ENCODE measurements around the gene HSD11B2. TPM values are rescaled to one million over a fixed set of nuclear protein-coding genes. Genes with fewer than 3 reads are reported as not detected.

Gene HSD11B2
- total RNA-seq, 1 donor from 2014 or later = 1.7 TPM

- DNase-seq (ENCODE audit: low read depth) = no peak
Observed at GRCh38 chr16:67451061-67451703, 20.3 kb downstream of the HSD11B2 start.

DNA sequence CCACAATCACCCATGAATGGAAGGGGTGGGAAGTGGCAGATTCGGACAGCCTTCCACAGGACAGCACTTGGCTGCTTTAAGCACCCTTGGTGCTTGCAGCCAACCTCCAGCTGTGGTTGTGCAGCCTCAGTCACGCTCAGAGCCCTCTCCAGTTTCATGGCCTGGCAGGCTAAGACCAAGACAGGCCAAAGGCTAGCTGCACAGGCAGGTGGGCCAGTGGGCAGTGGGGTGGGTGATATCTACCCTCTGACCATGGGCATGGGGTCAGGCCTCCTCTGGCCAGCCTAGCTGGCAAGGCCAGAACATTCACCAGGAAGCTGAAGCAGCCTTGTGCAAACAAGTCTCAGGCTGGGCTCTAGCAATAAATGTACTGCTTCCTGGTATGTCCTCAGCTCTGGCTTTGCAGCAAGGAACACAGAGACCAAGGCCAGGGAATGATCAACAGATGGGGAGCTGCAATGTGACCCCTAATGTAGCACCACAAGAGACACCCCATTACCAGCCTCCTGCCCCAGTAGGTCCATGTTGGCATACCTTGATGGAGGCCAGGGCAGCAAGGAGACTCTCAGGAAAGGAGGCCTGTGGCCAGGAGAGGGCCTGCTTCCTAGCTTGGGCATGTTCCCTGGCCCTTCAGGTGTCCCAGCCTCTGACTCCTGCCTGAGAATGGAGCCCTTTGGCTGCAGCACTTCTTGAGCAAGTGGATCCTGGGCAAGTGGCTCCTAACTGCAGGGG lies 20.9 kb downstream of the HSD11B2 start:
- DNase-seq (ENCODE audit: low read depth) = no peak

GRCh38 chr16:67454104-67454503 lies 23.2 kb downstream of the HSD11B2 start:
- no peak for DNase-seq (ENCODE audit: low read depth)

DNA sequence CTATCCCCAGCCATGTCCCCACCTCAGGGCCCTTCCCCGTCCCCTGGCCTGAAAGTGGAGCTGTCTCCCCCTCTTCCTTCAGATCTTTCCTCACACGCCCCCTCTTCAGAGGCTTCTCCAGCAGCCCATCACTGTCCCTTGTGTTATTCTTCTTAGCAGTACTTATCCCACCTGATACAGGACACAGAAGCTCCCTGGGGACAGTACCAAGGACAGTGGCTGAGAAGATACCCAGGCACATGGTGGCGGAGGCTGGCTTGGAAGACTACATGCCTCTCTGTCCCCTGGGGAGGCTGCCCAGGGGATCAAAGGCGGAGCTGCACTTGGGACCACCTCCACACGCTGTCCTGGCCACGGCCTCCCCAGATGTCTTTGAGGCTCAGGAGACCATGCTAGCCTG lies 23.9 kb downstream of the HSD11B2 start:
- DNase-seq (ENCODE audit: low read depth) = no peak

DNA sequence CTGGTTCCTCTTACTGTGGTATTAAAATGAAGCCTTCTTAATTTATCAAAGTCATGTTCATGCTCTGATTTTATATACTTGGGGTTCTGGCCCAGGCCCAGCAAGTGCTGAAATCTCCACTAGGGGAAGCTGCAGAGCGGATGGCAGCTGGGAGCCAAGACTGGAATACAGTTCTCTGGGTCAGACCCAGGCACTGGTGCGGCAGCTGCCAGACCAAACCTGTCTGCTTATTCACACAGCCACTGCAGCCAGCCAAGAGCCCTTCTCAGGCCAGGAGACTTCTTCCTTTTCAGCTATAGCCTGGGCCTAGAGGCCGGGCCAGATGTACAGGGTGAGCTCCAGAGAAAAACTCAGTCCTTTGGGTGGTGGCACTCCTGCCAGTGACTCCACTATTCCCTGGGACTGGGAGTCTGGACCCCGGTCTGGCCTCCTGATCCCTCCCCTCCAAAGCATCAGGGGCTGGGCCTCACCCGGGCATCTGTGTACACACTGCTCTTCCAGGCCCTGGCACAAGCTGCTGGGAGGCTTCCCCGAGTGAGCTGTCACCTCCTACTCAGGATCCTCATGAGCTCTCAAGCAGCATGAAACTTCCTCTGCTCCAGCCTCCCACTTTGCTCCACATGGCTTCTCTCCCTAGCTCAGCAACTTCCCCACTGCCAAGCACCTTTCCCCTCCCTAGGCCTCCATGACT lies 25.6 kb downstream of the HSD11B2 start:
- no peak for DNase-seq (ENCODE audit: low read depth)

DNA sequence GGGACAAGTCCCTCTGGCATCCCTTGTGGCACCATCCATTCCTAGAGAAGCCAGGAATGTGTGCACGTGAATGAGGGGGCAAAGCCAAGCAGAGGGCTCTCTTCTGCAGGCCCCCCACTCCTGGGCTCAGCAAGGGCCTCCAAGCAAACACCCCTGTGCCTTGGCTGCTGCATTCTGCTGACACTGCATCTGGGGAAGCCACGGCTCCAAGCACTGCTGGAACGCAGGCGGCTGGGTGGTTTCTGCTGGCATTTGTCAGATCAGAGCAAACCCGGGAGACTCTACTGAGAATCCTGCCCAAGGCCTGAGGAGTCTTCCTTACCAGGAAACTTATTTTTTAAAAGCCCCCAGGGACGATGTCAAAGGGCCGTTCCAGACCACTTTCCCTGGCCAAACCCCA lies 26.7 kb downstream of the HSD11B2 start:
- DNase-seq (ENCODE audit: low read depth) = no peak

GRCh38 chr16:67458121-67458641 lies 27.3 kb downstream of the HSD11B2 start:
- no peak for DNase-seq (ENCODE audit: low read depth)

GRCh38 chr16:67459066-67459860 lies 28.3 kb downstream of the HSD11B2 start:
- DNase-seq (ENCODE audit: low read depth) = no peak

DNA sequence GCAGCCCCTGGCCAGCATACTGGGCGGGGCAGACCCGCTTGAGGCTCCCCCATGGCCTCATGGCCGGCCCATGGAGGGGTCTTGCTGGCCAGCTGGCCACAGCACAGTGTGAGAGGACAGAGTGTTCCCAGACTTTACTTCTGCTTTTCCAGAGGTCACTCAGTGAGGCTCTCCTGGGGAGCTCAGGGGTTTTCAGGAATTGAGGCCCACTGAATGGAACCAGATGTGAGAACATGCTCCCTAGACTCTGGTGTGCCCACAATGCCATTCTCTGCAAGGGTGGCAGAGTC lies 28.9 kb downstream of the HSD11B2 start:
- DNase-seq (ENCODE audit: low read depth) = no peak

DNA sequence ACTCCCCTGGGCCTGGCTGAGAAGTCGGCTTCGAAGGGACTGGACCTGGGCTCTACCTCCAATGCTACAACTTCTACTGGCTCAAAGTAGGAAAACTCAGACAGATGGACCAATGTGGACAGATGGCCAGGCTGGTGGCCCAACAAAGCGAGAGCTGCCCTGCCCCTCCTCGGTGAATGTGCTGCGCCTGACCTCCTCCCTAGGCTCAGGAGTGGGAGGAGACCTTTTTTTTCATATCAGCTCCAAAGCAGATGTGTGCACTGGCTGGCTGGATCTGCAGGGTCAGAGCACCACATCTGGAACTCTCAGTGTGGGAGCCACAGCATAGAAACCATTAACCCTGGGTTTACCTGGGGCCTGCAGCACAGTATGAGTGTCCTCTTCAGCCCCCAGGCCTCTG lies 29.2 kb downstream of the HSD11B2 start:
- DNase-seq (ENCODE audit: low read depth) = no peak

DNA sequence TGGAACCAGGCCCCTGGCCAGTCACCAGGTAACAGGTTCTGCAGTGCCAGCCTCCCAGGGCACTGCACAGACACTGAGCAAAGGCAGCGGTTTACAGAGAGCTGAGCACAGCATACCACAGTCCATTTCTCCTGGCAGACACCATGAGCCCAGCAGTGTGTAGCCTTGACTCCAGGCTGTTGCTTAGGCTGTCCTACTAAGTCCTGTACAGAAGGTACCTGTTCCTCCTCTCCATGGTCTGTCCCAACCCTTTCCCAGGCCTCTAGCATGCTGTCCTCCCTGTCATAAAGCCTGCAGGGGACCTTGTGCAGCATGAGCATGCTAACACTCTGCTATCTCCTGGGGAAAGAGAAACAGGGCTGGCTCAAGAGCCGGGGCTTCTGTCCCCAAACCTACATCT lies 30.0 kb downstream of the HSD11B2 start:
- DNase-seq (ENCODE audit: low read depth) = no peak

GRCh38 chr16:67461600-67462278 lies 30.8 kb downstream of the HSD11B2 start:
- no peak for DNase-seq (ENCODE audit: low read depth)

DNA sequence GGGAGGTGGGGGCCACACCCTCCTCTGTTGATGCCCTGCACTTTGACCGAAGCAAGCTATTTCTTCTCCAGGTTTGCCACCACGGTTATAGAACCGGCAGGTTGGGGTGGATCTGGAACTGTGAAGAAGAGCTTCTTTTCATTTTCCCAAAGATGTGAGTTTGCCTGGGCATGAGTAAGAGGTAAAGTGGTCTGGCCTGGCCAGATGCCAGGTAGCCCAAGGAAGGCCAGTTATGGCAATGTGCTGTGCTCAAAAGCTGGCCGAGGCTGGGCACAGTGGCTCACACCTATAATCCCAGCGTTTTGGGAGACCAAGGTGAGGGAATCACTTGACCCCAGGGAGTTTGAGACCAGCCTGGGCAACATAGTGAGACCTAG lies 31.3 kb downstream of the HSD11B2 start:
- no peak for DNase-seq (ENCODE audit: low read depth)

GRCh38 chr16:67463059-67463458 lies 32.1 kb downstream of the HSD11B2 start:
- DNase-seq (ENCODE audit: low read depth) = no peak

DNA sequence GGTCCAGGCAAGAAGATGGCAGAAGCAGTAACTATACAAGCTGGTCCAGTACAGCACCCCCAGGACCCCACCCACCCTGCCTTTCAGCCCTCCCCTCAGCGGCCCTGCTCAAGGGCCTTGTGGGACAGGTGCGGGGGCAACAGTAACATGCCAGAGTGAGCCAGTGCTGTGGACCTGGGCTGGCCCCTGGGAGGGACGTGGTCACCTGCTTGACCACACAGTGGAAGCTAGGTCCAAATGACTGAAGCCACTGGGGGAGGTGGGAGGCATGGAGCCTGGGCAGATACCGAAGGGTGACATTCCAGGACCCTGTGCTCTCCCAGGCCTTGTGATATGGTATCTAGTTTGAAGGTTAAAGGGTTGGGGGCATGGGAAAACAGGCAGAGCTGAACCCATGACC lies 32.8 kb downstream of the HSD11B2 start:
- DNase-seq (ENCODE audit: low read depth) = no peak

GRCh38 chr16:67464565-67464964 lies 33.6 kb downstream of the HSD11B2 start:
- no peak for DNase-seq (ENCODE audit: low read depth)

DNA sequence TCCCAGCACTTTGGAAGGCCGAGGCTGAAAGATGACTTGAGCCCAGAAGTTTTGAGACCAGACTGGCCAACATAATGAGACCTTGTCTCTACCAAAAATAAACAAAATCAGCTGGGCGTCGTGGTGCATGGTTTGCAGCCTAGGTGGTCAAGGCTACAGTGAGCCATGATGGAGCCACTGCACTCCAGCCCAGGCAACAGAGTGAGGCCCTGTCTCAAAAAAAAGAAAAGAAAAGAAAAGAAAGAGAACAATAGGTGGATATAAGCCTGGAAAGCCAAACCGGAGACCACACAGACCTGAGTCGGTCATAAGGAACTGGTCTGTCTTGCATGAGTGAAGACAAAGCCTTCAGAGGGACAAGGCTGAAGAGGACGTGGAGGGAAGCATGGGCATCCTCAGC lies 35.7 kb downstream of the HSD11B2 start:
- no peak for DNase-seq (ENCODE audit: low read depth)

DNA sequence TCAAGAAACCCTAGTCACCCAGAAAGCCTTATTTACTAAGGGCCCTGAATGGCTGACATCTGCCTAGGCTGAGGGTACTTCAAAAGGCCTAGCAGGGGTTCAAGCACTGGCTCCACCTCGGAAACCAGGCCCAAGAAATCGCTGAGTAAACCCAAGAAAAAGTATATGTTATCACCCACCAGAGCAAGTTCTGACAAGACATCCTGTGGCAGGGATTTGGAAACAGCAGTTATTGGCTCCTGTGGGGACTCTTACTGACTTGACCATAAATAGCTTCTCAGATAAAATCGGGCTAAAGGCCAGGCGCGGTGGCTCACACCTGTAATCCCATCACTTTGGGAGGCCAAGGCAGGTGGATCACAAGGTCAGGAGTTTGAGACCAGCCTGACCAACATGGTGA lies 37.8 kb downstream of the HSD11B2 start:
- no peak for DNase-seq (ENCODE audit: low read depth)

GRCh38 chr16:67470359-67470758 lies 39.4 kb downstream of the HSD11B2 start:
- DNase-seq (ENCODE audit: low read depth) = no peak

DNA sequence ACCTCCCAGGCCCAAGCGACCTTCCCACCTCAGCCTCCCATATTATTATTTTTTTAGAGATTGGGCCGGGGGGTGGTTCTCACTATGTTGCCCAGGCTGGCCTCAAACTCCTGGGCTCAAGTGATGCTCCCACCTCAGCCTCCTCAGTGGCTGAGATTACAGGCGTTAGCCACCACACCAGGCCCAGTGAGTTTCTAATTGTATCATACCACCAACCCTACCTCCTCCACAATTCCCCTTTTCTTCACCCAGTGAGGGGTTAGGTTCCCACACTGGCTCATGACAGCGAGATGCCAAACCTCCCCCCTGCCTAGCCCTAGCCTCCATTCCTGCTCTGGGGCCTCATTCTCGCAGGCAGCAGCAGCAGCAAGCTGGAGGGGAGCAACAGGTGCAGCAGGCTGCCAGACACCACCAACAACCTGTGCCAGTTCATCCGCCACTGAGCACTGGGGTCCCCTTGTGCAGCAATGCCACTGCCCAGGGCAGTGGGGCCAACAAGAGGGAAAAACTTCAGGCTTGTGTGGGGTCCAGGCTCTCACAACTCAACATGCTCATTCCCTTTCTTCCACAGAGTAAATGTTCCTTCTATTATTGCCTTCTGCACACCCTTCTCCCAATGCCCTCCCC lies 41.0 kb downstream of the HSD11B2 start:
- no peak for DNase-seq (ENCODE audit: low read depth)

Data from renal cortical epithelial cell (primary cell).